Tibial nerve (tissue), 4 donors: ENCODE data around the gene NOC4L.

ENCODE experiments used
- CTCF ChIP-seq, 5 experiments: fragments of 200-600 bp in 3 of 5; fragments of 450-650 bp in 2 of 5; sonication (generic) in 3 of 5; IDR thresholded peaks; one replicate each; pipeline ENCODE4 v1.5.1; 2016 to 2019; ENCODE audit warnings: antibody characterized with exemption in 5 of 5, mild to moderate bottlenecking in 3 of 5, moderate library complexity in 2 of 5
- EP300 ChIP-seq, 2 donors: sonication (generic); formaldehyde crosslinking; IDR thresholded peaks; one replicate each; pipeline ENCODE4 v1.6.1; 2017; ENCODE audit warnings: antibody characterized with exemption in 2 of 2, mild to moderate bottlenecking in 1 of 2
- POLR2A ChIP-seq, 2 donors: fragments of 450-650 bp; IDR thresholded peaks; one replicate each; pipeline ENCODE4 v1.6.1; 2017; ENCODE audit warnings: antibody characterized with exemption in 2 of 2, mild to moderate bottlenecking in 2 of 2, moderate library complexity in 2 of 2

- TF ChIP-seq CTCF (IDR thresholded peaks at IDR 0.05), result no peak
- TF ChIP-seq POLR2A (IDR thresholded peaks at IDR 0.05), result no peak
- TF ChIP-seq EP300 (IDR thresholded peaks at IDR 0.05), result no peak
These were observed 48.5 kb upstream of the NOC4L start for GRCh38 chr12:132095520-132096409.
